GM18498 (cell line): ENCODE measurements around the gene VEZT.
A peak's percentile ranks its signal among the peaks of the same experiment; 100 is the strongest.
"Not testable (repeated sequence)": the region's sequence is repeated elsewhere in the genome, so short reads cannot be mapped to it uniquely, and the experiment has no call there.

Experiments
- ATAC-seq: cut with Tn5 transposase; IDR thresholded peaks from one replicate; pipeline ENCODE4 v1.9.1; 2021; ENCODE audit warnings: mild to moderate bottlenecking, moderate library complexity; ENCODE audit not compliant: unreplicated experiment

VEZT gene, protein sequence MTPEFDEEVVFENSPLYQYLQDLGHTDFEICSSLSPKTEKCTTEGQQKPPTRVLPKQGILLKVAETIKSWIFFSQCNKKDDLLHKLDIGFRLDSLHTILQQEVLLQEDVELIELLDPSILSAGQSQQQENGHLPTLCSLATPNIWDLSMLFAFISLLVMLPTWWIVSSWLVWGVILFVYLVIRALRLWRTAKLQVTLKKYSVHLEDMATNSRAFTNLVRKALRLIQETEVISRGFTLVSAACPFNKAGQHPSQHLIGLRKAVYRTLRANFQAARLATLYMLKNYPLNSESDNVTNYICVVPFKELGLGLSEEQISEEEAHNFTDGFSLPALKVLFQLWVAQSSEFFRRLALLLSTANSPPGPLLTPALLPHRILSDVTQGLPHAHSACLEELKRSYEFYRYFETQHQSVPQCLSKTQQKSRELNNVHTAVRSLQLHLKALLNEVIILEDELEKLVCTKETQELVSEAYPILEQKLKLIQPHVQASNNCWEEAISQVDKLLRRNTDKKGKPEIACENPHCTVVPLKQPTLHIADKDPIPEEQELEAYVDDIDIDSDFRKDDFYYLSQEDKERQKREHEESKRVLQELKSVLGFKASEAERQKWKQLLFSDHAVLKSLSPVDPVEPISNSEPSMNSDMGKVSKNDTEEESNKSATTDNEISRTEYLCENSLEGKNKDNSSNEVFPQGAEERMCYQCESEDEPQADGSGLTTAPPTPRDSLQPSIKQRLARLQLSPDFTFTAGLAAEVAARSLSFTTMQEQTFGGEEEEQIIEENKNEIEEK

DNA sequence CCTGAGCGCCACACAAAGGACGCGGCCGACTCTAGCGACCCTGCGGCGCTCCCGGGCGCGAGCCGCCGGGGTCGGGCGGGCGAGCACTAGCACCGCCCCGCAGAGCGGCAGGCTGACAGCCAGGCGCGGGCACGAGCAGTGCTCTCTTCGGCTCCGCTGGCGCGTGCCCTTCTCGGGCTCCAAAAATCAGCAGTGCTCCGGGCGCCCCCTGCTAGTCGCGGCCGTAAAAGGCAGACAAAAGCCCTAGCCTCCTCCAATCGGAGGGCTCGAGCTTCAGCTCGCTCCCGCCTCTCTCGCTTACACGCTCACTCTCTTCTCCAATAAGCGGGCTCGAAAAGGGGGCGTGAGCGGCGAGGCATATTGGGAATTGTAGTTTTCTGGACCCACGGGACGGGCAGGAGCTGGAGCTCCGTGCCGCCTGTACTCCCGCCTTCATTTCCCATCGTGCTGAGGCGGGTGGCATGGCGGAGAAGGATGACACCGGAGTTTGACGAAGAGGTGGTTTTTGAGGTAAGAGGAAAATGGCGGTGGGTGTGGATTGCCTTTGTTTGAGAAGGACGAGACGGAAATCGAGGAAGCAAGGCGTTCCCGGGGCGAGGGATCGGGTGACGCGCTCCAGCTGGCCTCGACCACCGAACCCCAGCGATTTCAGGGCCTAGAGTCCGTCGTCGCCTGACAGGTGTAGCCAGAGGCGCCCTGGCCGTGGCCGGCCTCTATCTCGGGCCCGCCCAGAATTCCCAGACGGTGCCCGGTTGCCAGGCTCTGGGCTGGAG, at the start of gene VEZT, which contains the start of gene FGD6:
TSS of gene VEZT (plus strand) at position 431 of the 773 bp plus-strand sequence. CDS start at position 475, 44 bp downstream.
TSS of gene FGD6 (minus strand) at position 91 of the 773 bp plus-strand sequence. CDS start 227 bp downstream, outside the sequence.
- peak; percentile 95 for ATAC-seq

DNA sequence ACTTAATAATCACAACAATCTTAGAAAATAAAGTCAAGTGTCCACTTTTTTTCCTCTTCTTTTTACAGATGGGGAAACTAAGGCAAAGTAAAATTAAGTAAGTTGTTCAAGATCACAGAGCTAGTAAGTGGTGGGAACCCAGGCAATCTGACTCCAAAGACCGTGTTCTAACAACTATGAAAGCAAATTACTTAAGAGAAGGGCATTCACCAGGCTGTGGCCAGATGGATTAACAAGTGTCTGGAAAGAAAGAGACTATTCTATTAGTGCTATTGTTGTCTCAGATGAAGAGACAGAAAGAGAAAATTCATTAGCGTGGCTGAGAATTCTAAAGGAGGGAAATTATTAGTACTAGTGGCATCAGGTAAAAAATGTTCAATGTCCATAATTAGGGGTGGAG, 48.9 kb upstream of the VEZT start:
- ATAC-seq = no peak

DNA sequence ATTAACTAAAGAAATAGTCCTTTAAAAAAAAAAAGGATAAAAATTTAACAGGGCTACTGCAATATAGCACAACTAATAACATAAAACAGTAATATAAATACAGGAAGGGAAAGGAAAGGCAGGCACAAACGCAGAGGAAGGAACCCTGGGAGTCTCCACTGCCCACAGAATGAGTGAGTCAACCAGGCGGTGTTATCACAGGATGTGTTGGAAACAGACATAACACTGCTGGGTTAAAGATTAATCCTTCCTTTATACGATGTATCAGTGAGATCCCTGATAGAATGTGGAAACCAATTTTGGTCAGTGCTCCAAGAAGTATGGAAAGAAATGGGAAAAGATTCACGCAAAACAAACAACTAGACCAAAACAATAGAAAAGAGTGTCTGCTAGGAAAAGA, 48.2 kb upstream of the VEZT start:
- no peak for ATAC-seq

DNA sequence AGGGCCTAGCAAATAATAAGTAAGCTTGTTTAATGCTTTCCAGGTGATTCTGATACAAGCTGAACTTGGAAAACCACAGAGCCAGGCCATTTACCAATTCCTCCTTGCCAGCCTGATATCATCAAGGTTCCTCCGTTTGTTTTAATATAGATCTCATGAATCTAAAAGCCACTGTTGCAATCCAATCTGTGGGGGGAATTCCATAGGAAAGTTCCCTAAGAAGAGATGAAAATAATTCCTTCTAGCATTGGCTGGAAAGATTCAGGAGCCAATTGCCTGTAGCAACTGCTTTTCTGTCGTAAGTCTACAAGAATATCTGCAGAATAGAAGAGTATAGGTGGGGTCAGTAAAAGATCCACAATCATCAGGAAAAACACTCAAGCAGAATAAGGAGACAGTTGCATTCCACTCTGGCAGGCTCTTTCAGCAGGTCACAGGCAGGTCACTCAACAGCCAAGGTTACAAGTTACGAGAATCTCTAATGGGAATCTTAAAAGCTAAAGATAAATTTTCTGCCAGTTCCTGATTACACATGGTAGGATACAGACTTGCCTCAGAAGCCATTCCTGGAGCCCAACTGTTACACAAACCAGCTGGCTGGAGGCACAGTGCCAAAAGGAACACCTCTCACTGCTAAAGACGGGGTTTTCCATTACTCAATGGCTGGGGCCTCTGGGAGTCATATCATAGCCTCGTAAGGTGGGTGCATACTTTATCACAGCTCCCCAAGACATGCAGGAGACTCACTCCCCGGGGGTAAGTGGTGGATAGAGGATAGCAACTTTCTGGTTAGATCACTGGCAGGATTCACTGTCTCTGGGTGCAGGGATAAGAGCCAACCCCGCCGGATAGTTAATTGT, 44.0 kb upstream of the VEZT start:
- ATAC-seq = no peak

DNA sequence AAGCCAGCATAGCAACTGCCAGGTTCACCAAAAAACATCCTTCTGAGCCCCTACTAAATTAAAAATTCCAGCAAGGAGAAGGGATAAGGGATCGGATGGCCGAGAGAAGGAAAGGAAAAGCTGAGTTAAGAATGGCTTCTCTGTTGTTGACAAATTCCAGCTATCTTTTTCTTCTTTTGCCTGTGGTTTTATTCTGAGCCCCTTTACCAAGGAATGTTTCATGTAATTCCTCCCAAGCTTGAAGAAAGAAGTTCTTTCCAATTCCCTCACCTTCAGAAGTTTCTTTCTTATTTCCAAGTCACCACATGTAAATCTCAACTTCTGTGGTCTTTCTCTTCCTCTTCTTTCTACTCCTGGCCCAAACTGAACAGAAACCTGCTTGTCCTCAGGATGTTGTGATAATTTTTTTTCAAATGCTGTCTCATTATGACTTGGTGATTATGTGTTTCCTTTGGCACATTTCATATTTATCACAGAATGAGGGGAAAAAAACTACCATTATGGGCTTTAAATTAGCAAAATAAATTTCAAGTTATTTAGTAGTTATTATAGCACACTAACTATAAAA, 40.3 kb upstream of the VEZT start:
- no peak for ATAC-seq

DNA sequence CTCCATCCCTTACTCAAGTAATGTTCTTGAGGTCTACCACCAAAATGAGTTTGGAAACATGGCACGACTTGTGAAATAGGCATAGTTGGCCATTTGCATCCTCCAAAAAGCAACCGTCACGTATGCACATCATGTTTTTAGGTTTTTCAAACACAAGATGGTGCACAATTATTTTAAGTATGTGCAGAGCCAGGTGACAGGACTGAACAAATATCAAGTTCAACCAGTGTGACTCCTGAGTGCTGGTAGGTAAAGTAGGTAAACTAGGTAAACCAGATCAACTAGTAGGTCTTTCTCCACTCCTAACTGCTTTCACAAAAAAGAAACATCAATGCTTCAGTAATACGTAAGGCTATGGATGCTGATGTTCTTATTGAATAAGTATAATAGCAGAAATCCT, 39.5 kb upstream of the VEZT start:
- ATAC-seq = no peak

DNA sequence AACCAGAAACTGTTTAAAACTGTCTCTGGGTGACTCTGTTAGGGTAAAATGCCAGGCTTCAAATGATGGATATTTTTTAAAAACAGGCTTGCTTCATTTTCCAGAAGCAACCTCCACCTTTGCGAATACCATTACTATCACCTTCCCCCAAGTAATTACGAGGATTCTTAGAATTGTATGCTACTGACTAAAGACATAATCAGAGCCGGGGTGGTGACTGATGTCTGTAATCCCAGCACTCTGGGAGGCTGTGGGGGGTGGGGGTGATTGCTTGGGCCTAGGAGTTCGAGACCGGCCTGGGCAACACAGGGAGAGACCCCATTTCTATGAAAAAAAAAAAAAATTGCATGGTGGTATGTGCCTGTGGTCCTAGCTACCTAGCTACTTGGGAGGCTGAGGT, 38.6 kb upstream of the VEZT start:
- ATAC-seq = no peak

DNA sequence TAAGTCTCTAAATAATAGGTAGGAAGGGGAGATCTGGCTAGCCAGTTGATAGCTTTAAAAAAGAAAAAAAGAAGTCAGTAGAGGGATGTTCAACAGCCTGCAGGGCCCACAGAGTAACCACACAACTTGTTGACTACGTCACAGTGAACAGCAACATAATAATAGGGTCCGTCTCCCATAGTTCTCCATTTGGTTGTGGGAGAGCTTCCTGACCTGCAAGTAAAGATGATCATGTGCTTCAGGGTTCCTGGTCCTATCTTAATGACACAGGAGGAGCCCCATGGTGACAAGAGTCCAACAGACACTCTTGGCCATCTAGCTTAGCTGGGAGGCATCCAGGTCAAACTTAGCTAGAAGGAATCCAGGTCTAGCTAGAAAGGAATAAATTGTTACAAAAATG, 36.5 kb upstream of the VEZT start:
- ATAC-seq = no peak

DNA sequence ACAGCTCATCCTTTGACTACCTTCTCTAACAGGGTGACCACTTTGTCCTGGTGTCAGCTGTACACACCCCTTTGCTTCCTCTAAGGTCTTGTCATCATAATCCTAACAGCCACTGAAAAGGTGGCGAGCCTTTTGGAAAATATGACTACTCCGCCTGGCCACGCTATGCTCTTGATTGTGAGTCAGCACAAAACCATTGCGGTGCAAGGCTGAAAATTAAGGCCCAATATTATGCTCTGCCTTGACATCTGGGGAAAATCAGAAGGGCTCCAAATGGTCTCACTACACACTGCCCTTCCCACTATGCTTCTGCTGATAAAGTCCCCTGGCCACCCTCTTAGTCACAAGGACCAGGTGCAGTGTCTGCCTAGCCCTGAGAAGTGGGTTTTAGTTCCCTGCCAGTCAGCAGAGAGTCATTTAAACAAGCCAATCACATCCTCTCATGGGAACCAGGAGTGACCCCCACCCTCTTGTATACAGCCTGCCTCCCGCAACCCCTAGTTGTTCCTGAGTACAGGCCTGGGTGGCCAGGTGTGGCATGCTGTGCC, 34.7 kb upstream of the VEZT start:
- ATAC-seq = no peak

DNA sequence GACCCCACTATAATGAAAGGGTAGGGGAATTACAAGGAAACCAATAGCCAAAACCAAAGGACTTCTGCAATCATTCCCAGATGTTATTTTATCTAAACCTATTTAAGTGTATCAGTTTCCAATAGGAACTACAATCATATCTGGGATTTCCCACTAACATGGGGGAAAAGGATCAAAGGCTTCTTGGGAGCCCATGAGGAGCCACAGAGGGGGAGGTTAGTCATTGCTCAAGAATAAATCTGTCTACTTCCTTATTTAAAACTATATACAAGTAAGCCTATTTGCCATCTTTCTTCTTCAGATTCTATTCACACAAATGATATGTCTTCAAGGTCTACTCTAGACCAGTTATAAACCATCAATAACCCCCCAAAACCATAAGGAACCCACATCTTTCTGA, 33.5 kb upstream of the VEZT start:
- no peak for ATAC-seq

DNA sequence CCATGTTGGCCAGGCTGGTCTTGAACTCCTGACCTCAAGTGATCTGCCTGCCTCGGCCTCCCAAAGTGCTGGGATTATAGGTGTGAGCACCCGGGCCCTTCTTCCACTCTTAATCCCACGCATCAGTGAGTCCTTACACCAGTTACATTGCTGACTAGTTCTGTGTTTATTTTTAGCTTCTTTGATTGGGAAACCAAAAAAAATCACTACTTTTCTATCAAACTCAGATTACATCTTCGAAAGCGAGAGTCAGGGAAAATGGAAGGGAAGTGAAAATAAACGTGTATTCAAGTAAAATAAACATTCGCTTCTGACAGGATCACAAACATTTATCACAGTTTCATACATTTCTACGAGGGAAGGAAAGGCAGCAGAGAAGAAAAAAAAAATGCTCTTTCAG, 32.5 kb upstream of the VEZT start:
- ATAC-seq = no peak

DNA sequence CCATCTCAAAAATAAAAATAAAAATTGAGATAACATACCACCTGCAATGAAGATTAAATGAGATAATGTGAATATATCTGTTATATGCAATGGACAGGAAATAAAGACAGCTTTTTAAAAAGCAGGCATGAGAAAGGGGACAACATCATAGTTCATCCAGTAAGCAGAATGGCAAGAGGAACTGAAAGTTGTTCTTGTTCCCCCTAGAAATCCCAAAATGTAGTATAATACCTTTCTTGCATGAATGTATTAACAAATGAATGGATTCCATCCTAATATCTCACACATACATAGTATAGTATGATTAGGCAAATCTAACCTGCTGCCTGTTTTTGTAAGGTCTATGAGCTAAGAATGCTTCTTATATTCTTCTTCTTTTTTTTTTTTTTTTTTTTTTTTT, 31.8 kb upstream of the VEZT start:
- ATAC-seq = no peak

DNA sequence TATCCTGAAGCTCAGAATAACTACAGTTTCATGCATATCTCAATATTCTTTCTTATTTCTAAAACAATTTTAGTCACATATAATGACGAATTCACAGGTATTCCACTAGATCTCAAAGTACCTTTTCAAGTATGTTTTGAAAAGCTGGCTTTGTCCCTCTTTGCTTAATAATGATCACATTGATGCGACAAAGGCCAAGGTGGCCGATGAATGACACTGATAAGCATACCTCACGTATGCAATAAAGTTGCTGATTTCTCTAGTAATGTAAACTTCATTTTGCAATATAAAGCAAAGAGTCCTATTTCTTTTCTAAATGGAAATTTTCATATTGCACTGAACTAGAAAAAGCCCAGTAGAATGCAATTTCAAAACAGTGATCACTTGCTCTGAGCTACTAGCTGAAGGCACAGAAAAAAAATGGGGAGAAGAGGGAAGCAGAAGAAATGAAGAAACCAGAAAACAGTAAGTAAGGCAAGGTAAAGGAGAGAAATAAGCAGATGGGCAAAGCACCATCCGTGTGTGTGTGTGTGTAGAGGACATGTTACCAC, 29.7 kb upstream of the VEZT start:
- ATAC-seq = no peak

DNA sequence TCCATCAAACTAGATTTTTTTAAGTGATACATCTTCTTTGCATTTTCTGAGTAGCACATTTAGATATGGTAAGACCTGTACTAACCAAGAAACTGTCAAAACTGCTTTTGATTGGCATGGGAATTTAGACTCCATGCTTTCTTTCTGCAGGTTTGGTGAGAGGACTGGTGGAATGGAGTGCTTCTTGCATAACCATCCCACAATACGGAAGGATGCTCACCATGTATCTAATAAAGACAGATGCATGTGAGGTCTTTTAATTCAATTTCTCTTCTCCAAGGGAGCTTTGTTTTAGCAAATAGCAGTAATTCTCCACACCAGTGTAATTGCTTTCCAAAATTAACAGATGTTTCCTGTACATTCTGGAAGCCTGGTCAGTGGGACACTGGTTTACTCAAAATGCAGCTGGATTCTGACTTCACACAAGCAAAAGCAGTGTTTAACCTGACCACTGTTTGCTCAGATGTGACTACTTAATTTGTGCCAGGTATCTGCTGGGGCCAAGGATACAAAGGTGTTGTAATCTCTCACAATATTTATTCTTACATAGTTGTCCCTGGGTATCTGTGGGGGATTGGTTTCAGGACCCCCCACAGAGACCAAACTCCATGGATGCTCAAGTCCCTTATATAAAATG, 26.4 kb upstream of the VEZT start:
- ATAC-seq = no peak

DNA sequence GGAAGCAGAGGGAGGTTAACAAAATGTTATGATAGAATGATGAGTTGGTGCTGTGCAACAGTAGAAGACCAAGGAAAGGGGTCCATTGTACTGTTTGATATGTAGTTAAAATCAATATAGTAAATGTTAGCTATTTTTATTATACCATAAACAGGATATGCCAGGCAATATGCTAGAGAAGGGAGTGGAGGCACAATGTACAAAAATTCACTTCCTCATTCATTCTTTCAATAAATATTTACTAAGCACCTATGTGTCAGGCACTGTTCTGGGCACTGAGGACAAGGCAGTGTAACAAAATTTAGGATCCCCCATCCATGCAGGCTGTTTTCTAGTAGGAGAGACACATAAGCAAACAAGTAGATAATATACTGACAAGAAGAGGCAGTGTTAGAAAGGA, 25.3 kb upstream of the VEZT start:
- no peak for ATAC-seq

DNA sequence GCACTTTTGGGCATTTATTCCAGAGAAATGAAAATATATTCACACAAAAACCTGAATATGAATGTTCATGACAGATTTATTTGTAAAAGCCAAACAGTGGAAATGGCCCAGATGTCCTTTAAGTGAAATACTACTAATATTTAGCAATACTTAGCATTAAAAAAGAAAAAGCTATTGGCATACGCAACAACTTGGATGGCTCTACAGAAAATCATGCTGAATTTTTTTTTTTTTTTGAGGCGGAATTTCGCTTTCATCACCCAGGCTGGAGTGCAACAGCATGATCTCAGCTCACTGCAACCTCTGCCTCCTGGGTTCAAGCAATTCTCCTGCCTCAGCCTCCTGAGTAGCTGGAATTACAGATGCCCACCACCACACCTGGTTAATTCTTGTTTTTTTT, 24.5 kb upstream of the VEZT start:
- ATAC-seq = no peak

DNA sequence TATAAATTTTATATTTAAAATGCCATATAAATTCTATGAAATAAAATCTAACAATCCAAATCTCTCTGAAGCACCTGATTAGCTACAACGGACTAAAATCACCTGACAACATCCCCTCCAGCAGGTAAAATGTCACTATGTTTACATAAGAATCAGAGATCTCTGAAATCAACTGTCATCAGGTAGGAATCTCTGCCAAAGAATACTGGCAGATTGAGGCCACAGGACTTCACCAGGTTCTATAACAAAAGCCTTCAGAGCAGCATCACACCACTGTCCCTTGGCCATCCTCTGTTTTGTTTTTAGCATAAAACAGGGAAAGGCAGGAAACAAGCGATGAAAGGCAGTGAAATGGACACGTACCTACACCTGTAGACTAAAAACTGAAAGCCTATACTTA, 22.5 kb upstream of the VEZT start:
- ATAC-seq = no peak

DNA sequence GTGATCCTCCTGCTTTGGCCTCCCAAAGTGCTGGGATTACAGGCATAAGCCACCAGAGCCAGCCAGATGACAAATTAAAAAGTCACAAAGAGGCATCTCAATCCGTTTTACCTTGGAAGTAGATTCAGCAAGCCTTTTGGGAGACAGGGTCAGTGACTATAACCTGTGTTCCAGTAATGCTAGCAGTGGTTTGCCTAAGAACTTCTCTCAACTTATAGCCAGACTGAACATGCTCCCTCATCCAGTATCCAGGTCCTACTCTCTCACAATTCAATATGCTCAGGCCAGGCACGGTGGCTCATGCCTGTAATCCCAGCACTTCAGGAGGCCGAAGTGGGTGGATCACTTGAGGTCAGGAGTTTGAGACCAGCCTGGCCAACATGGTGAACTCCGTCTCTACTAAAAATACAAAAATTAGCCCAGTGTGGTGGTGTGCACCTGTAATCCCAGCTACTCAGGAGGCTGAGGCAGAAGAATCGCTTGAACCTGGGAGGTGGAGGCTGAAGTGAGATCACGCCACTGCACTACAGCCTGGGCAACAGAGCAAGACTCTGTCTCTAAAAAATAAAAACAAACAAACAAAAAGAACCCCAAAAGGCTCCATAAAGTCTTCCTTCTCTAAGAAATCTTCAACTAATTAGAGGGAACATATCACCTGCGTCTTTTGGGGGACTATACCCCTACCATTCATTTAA, 20.6 kb upstream of the VEZT start:
- ATAC-seq = not testable (repeated sequence)
